CD8-positive, alpha-beta memory T cell (primary cell): ENCODE measurements around the gene TBC1D4. TPM values are rescaled to one million over a fixed set of nuclear protein-coding genes. Genes with fewer than 3 reads are reported as not detected.

Experiments used
- CTCF ChIA-PET: fragments of 350-600 bp; sonication (Branson Sonifier 250); formaldehyde crosslinking; loops from one replicate; lab custom pipeline; 2021; ENCODE audit warnings: antibody characterized with exemption; lab: Charles Lee
- POLR2A ChIA-PET: fragments of 350-600 bp; sonication (Branson Sonifier 250); formaldehyde crosslinking; loops from one replicate; lab custom pipeline; 2021; ENCODE audit warnings: antibody characterized with exemption; lab: Charles Lee
- DNase-seq, 5 donors: peaks; one replicate each; pipeline versions ENCODE4 v3.0.0 to v3.0.0-alpha.2; 2020 to 2022; ENCODE audit warnings: mixed read lengths in 1 of 5
- H3K27ac ChIP-seq: one replicate; pipeline ENCODE4 v1.7.0; 2013; ENCODE audit warnings: low read depth, mild to moderate bottlenecking, low read length, moderate library complexity
- H3K27me3 ChIP-seq: 2 replicates; pipeline ENCODE4 v1.7.0; 2013; ENCODE audit warnings: low read length, mild to moderate bottlenecking; ENCODE audit not compliant: insufficient read depth, poor library complexity, severe bottlenecking
- H3K36me3 ChIP-seq: 2 replicates; pipeline ENCODE4 v1.7.0; 2013; ENCODE audit warnings: mild to moderate bottlenecking, low read length, moderate library complexity; ENCODE audit not compliant: insufficient read depth
- H3K4me1 ChIP-seq: 2 replicates; pipeline ENCODE4 v1.7.0; 2013; ENCODE audit warnings: mild to moderate bottlenecking, low read length, moderate library complexity; ENCODE audit not compliant: insufficient read depth
- H3K4me3 ChIP-seq: 2 replicates; pipeline ENCODE4 v1.7.0; 2013; ENCODE audit warnings: mild to moderate bottlenecking, low read length
- H3K9me3 ChIP-seq: 2 replicates; pipeline ENCODE4 v1.7.0; 2013; ENCODE audit warnings: mild to moderate bottlenecking, low read length
- H3K27ac Mint-ChIP-seq, 8 donors: one replicate each; pipeline ENCODE4 v1.8.0; 2020 to 2021; ENCODE audit warnings: mixed read lengths in 8 of 8, mild to moderate bottlenecking in 6 of 8, inconsistent platforms in 3 of 8, moderate library complexity in 3 of 8
- H3K27me3 Mint-ChIP-seq, 2 donors: one replicate each; pipeline ENCODE4 v1.8.0; 2020 to 2021; ENCODE audit warnings: mixed read lengths in 2 of 2, mild to moderate bottlenecking in 1 of 2, moderate library complexity in 1 of 2
- H3K36me3 Mint-ChIP-seq, 3 donors: one replicate each; pipeline ENCODE4 v1.8.0; 2020 to 2021; ENCODE audit warnings: mixed read lengths in 3 of 3, inconsistent platforms in 1 of 3, mild to moderate bottlenecking in 1 of 3
- H3K4me1 Mint-ChIP-seq, 3 donors: one replicate each; pipeline ENCODE4 v1.8.0; 2020 to 2021; ENCODE audit warnings: mixed read lengths in 3 of 3, inconsistent platforms in 1 of 3, mild to moderate bottlenecking in 1 of 3
- H3K4me3 Mint-ChIP-seq, 7 donors: one replicate each; pipeline ENCODE4 v1.8.0; 2020 to 2021; ENCODE audit warnings: mixed read lengths in 7 of 7, mild to moderate bottlenecking in 6 of 7, moderate library complexity in 4 of 7, inconsistent platforms in 2 of 7
- H3K9me3 Mint-ChIP-seq, 5 donors: one replicate each; pipeline ENCODE4 v1.8.0; 2020 to 2022; ENCODE audit warnings: mixed read lengths in 5 of 5, mild to moderate bottlenecking in 3 of 5, moderate library complexity in 2 of 5, inconsistent platforms in 1 of 5
- polyA plus RNA-seq: library from polyadenylated mRNA; unstranded; fragments of 300-500 nt; fragmentation: Illumina TruSeq; gene quantifications from one replicate; pipeline ENCODE4 v1.2.3, GENCODE V29; 2021
- total RNA-seq, 2 experiments: library from RNA; stranded (reverse); gene quantifications; one replicate each; pipeline ENCODE4 v1.2.3, GENCODE V29; 2021

The TBC1D4 gene
- total and polyA plus RNA-seq, 3 experiments from 2014 or later = 10.7 to 50.8 (median 45.7) TPM

GRCh38 chr13:75455962-75456361 is 26.0 kb downstream of the TBC1D4 start:
- Histone ChIP-seq H3K4me3 (no peak overlapping the region), H3K27me3 (no peaks in the 10 kb centered on the region), H3K27ac (no peak overlapping the region), H3K36me3 (no peaks in the 10 kb centered on the region), H3K4me1 (no peaks in the 10 kb centered on the region), H3K9me3 (no peaks in the 10 kb centered on the region)
- Mint-ChIP-seq H3K9me3 (no peaks in the 10 kb centered on the region), H3K4me1 (no peaks in the 10 kb centered on the region), H3K4me3 (no peak overlapping the region), H3K27me3 (peaks cover 4 to 33% of the 10 kb centered on the region in 2 donors), H3K27ac (no peak overlapping the region), H3K36me3 (no peaks in the 10 kb centered on the region)
- ChIA-PET POLR2A (no interaction called here), CTCF (no interaction called here)
- DNase-seq = no peak

DNA sequence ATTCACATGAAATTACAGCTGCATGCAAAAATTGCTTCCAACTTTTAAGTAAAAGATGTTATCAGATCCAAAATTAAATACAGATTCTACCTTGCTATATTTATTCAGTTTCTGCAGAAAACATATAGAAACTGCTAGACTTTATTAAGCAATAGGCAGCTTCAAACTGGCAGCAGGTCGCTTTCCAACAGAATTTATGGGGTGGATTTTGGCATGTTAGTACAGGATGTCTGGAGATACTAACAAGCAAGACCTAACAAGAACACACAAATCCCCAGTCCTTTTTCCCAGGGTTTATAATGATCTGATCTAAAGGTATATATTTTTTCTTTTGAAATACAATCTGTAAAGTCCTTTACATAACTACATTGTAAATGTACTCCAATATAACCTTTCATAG is 27.5 kb downstream of the TBC1D4 start:
- H3K9me3 ChIP-seq = no peaks in the 10 kb centered on the region
- H3K4me1 ChIP-seq = no peaks in the 10 kb centered on the region
- no peaks in the 10 kb centered on the region for H3K27me3 ChIP-seq
- POLR2A ChIA-PET = no interaction called here
- no peaks in the 10 kb centered on the region for H3K36me3 ChIP-seq
- H3K9me3 Mint-ChIP-seq = no peaks in the 10 kb centered on the region
- H3K27me3 Mint-ChIP-seq = peaks cover 10 to 40% of the 10 kb centered on the region in 2 donors
- no peaks in the 10 kb centered on the region for H3K36me3 Mint-ChIP-seq
- no peaks in the 10 kb centered on the region for H3K4me1 Mint-ChIP-seq
- no peak overlapping the region for H3K27ac ChIP-seq
- no peak overlapping the region for H3K4me3 ChIP-seq
- no peak for DNase-seq
- CTCF ChIA-PET = interaction anchor here (1.1 kb wide), 1 partner anchor 28 kb away, joined by 3 read pairs; the partner anchor contains the start of gene TBC1D4
- H3K4me3 Mint-ChIP-seq = no peak overlapping the region
- H3K27ac Mint-ChIP-seq = no peak overlapping the region

- Mint-ChIP-seq H3K9me3 (no peaks in the 10 kb centered on the region), H3K4me3 (no peak overlapping the region), H3K4me1 (no peaks in the 10 kb centered on the region), H3K36me3 (no peaks in the 10 kb centered on the region), H3K27me3 (peaks cover 10 to 40% of the 10 kb centered on the region in 2 donors), H3K27ac (no peak overlapping the region)
- Histone ChIP-seq H3K36me3 (no peaks in the 10 kb centered on the region), H3K4me3 (no peak overlapping the region), H3K4me1 (no peaks in the 10 kb centered on the region), H3K27ac (no peak overlapping the region), H3K9me3 (no peaks in the 10 kb centered on the region), H3K27me3 (no peaks in the 10 kb centered on the region)
- no peak for DNase-seq
- ChIA-PET POLR2A (no interaction called here), CTCF (no interaction called here)
Observed at GRCh38 chr13:75452564-75452963, 29.4 kb downstream of the TBC1D4 start.

- ChIA-PET CTCF (no interaction called here), POLR2A (no interaction called here)
- Mint-ChIP-seq H3K27ac (no peak overlapping the region), H3K4me3 (no peak overlapping the region), H3K4me1 (no peaks in the 10 kb centered on the region), H3K9me3 (no peaks in the 10 kb centered on the region), H3K27me3 (peaks cover 8 to 23% of the 10 kb centered on the region in 2 donors), H3K36me3 (no peaks in the 10 kb centered on the region)
- no peak for DNase-seq
- Histone ChIP-seq H3K27ac (no peak overlapping the region), H3K4me1 (no peaks in the 10 kb centered on the region), H3K9me3 (no peaks in the 10 kb centered on the region), H3K4me3 (no peak overlapping the region), H3K27me3 (no peaks in the 10 kb centered on the region), H3K36me3 (no peaks in the 10 kb centered on the region)
Observed at GRCh38 chr13:75447493-75447892, 34.5 kb downstream of the TBC1D4 start.

DNA sequence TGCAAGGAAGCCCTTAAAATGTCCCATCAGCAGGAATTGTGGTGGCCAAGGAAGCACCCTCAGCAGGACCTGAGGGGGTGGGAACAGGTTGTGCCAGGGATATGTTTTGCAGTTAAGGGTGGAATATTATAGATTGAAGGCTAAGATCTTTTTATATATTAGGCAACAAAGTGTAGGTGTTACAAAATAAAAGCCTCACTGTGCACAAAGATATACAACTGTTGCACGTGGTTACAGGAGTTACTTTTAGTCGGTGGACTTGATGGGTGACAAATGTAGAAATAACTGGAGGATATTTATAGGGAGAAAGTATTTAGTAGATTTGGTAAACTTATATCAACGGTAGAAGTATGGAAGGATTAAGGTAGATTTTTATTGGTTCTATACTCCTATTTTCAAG is 35.1 kb downstream of the TBC1D4 start:
- no peaks in the 10 kb centered on the region for H3K9me3 Mint-ChIP-seq
- peaks cover 8 to 21% of the 10 kb centered on the region in 2 donors for H3K27me3 Mint-ChIP-seq
- Histone ChIP-seq H3K36me3 (no peaks in the 10 kb centered on the region), H3K4me3 (no peak overlapping the region), H3K9me3 (no peaks in the 10 kb centered on the region), H3K27me3 (no peaks in the 10 kb centered on the region), H3K4me1 (no peaks in the 10 kb centered on the region), H3K27ac (no peak overlapping the region)
- H3K36me3 Mint-ChIP-seq = no peaks in the 10 kb centered on the region
- CTCF ChIA-PET = no interaction called here
- H3K4me1 Mint-ChIP-seq = no peaks in the 10 kb centered on the region
- no peak overlapping the region for H3K4me3 Mint-ChIP-seq
- no peak for DNase-seq
- no peak overlapping the region for H3K27ac Mint-ChIP-seq
- POLR2A ChIA-PET = no interaction called here

DNA sequence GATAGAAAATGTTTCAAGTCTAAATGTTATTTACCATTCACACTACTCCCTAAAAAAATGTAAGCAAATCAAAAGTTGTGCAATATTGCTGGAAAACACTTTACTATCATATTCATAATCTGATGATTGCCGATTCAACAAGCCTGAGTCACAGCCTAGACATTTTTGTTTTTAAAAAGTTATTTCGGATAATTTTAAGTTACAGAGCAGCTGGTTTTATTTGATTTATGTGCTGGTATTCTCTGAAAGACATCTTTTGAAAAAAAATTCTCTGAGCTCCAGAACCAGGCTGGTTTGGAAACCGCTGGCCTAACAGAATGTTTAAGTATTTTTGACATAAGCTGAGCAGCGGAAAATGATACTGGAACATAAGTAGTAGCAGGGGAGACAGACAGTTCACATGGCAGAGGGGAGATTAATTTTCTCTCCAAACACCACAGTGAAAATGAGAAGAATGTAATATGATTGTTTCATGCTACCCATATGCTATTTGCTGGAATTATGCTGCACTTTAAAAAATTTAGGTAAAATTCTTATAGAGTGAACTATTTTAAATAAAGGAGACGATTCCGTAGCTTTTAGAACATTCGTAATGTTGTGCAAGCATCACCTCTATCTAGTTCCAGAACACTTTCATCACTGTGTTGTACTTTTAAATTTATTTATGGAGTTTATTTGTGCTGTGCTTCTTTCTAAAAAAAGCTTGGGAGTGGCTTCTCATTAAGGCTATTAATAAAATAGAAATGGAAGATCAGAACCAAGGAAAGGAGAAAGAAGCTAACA is 36.1 kb downstream of the TBC1D4 start:
- ChIA-PET CTCF (no interaction called here), POLR2A (no interaction called here)
- no peak overlapping the region for H3K4me3 ChIP-seq
- Mint-ChIP-seq H3K4me1 (no peaks in the 10 kb centered on the region), H3K36me3 (no peaks in the 10 kb centered on the region), H3K27ac (no peak overlapping the region), H3K4me3 (no peak overlapping the region), H3K27me3 (peaks cover 8 to 23% of the 10 kb centered on the region in 2 donors), H3K9me3 (no peaks in the 10 kb centered on the region)
- no peaks in the 10 kb centered on the region for H3K4me1 ChIP-seq
- no peaks in the 10 kb centered on the region for H3K36me3 ChIP-seq
- no peak overlapping the region for H3K27ac ChIP-seq
- no peak for DNase-seq
- H3K9me3 ChIP-seq = no peaks in the 10 kb centered on the region
- no peaks in the 10 kb centered on the region for H3K27me3 ChIP-seq

DNA sequence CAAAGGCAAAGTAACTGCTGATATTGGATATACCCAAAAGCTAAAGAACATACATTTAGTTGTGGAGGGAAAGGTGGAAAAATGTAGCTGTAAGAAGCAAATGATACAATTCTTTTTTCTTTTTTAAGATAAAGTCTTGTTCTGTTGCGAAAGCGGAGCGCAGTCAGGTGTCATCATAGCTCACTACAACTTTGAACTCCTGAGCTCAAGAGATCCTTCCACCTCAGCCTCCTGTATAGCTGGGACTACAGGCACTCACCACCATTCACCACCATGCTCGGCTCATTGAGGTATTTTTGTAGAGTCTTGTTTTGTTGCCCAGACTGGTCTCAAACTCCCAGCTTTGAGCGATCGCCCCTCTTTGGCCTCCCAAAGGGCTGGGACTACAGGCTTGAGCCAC is 38.0 kb downstream of the TBC1D4 start:
- DNase-seq = no peak
- Mint-ChIP-seq H3K9me3 (no peaks in the 10 kb centered on the region), H3K27me3 (peaks cover 4 to 19% of the 10 kb centered on the region in 2 donors), H3K4me3 (no peak overlapping the region), H3K4me1 (no peaks in the 10 kb centered on the region), H3K36me3 (no peaks in the 10 kb centered on the region), H3K27ac (no peak overlapping the region)
- Histone ChIP-seq H3K9me3 (no peaks in the 10 kb centered on the region), H3K4me1 (no peaks in the 10 kb centered on the region), H3K4me3 (no peak overlapping the region), H3K27ac (no peak overlapping the region), H3K36me3 (no peaks in the 10 kb centered on the region), H3K27me3 (no peaks in the 10 kb centered on the region)
- ChIA-PET POLR2A (no interaction called here), CTCF (no interaction called here)

- CTCF ChIA-PET = no interaction called here
- no peaks in the 10 kb centered on the region for H3K36me3 Mint-ChIP-seq
Observed at GRCh38 chr13:75443356-75443958, 38.5 kb downstream of the TBC1D4 start.

More at GRCh38 chr13:75443356-75443958, 38.5 kb downstream of the TBC1D4 start:
- Histone ChIP-seq H3K4me3 (no peak overlapping the region), H3K36me3 (no peaks in the 10 kb centered on the region), H3K9me3 (no peaks in the 10 kb centered on the region), H3K27me3 (no peaks in the 10 kb centered on the region), H3K4me1 (no peaks in the 10 kb centered on the region), H3K27ac (no peak overlapping the region)
- Mint-ChIP-seq H3K27ac (no peak overlapping the region), H3K4me3 (no peak overlapping the region), H3K9me3 (no peaks in the 10 kb centered on the region), H3K27me3 (peaks cover 4 to 20% of the 10 kb centered on the region in 2 donors), H3K4me1 (no peaks in the 10 kb centered on the region)
- POLR2A ChIA-PET = no interaction called here
- no peak for DNase-seq
